Bronchial epithelial cell (primary cell): ENCODE measurements around the gene DYSF. TPM values are rescaled to one million over a fixed set of nuclear protein-coding genes. Genes with fewer than 3 reads are reported as not detected.

Experiments used
- DNase-seq: peaks from one replicate; pipeline ENCODE4 v3.0.0-alpha.2; 2010; ENCODE audit warnings: low read depth
- FAIRE-seq: peaks from 2 replicates; lab custom pipeline; 2011; peaks lifted over from hg19 to GRCh38; lab: Jason Lieb, UNC
- H3K27me3 ChIP-seq: 2 replicates; pipeline ENCODE4 v1.5.1; 2011; ENCODE audit warnings: low read length; ENCODE audit not compliant: control insufficient read depth, insufficient read depth
- H3K36me3 ChIP-seq: 2 replicates; pipeline ENCODE4 v1.5.1; 2011; ENCODE audit warnings: low read length; ENCODE audit not compliant: control insufficient read depth, insufficient read depth
- H3K4me3 ChIP-seq: 2 replicates; pipeline ENCODE4 v1.5.1; 2011; ENCODE audit warnings: mild to moderate bottlenecking, low read depth, low read length, control low read depth
- CTCF ChIP-seq: IDR thresholded peaks from 2 replicates; pipeline ENCODE4 v1.5.1; 2011; ENCODE audit warnings: mild to moderate bottlenecking, moderate library complexity, low read length, control low read depth, inconsistent platforms; ENCODE audit not compliant: insufficient read depth, severe bottlenecking
- total RNA-seq: library from RNA; depleted of rRNA; stranded (reverse); fragments of >200 nt; gene quantifications from 2 replicates; pipeline ENCODE4 v1.2.1, GENCODE V29; 2014

The DYSF gene
- total RNA-seq, 1 donor from 2014 or later = under 0.01 TPM

- no peak overlapping the region for H3K4me3 ChIP-seq
- no peak for TF ChIP-seq CTCF
- DNase-seq (peak; percentile 39), FAIRE-seq (no peak)
- H3K36me3 ChIP-seq = no peaks in the 10 kb centered on the region
- no peaks in the 10 kb centered on the region for H3K27me3 ChIP-seq
These were observed 50.5 kb downstream of the DYSF start for GRCh38 chr2:71503837-71504236.

DNA sequence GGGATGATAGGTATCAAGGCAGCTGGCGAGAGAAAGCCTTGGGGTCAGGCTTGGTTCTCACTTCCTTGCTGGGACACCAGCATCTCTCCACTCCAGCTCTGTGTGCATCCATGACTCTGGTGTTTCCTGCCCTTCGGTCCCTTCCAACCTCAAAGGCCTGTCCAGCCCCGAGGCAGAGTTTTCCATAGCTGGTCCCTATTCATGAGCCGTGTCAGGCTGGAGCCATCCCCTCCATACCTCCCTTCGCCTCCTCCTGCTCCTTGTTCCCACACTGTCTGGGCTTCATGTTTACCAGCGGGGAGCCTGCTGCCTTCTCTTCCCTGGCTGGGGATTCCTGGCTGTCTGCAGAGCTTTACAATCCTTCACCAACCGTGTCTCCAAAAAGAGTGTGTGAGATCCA lies 51.2 kb downstream of the DYSF start:
- Histone ChIP-seq H3K36me3 (no peaks in the 10 kb centered on the region), H3K27me3 (no peaks in the 10 kb centered on the region), H3K4me3 (no peak overlapping the region)
- DNase-seq (no peak), FAIRE-seq (no peak)
- no peak for TF ChIP-seq CTCF

GRCh38 chr2:71505086-71505769 lies 51.9 kb downstream of the DYSF start:
- DNase-seq (no peak), FAIRE-seq (no peak)
- Histone ChIP-seq H3K27me3 (no peaks in the 10 kb centered on the region), H3K4me3 (no peak overlapping the region), H3K36me3 (no peaks in the 10 kb centered on the region)
- no peak for TF ChIP-seq CTCF

DNA sequence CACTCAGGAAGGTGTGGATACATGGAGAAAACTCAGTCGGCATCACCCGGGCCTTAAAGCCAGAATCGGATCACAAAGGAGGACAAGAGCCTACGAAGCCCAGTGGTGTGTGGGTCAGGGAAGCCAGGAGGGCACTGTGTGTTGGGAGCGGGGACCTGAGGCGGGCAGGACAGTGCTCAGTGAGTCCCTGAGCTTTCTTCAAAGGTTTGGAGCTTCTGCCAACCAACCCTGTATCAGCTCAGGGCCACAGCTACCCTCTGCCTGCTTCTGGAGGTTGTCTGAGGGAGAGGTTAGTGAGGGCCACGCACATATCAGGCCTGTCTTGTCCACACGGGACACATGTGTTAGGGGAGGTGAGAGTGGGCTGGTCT lies 52.4 kb downstream of the DYSF start:
- TF ChIP-seq CTCF = no peak
- H3K4me3 ChIP-seq = no peak overlapping the region
- no peak for DNase-seq
- no peaks in the 10 kb centered on the region for H3K27me3 ChIP-seq
- no peaks in the 10 kb centered on the region for H3K36me3 ChIP-seq
- no peak for FAIRE-seq

- TF ChIP-seq CTCF = no peak
- Histone ChIP-seq H3K4me3 (no peak overlapping the region), H3K27me3 (no peaks in the 10 kb centered on the region), H3K36me3 (no peaks in the 10 kb centered on the region)
- FAIRE-seq (no peak), DNase-seq (no peak)
These were observed 53.1 kb downstream of the DYSF start for GRCh38 chr2:71506222-71507153.
